Fibroblast of the aortic adventitia (primary cell): Measurements from ENCODE around the gene CAV1. TPM values are rescaled to one million over a fixed set of nuclear protein-coding genes. Genes with fewer than 3 reads are reported as not detected.

Experiments used
- DNase-seq: peaks from one replicate; pipeline ENCODE4 v3.0.0-alpha.2; 2010; ENCODE audit warnings: low read depth
- H3K4me3 ChIP-seq: 2 replicates; pipeline ENCODE4 v1.5.1; 2011; ENCODE audit warnings: low read depth, mild to moderate bottlenecking, control low read depth, low read length, moderate library complexity
- total RNA-seq: library from RNA; depleted of rRNA; stranded (reverse); fragments of >200 nt; gene quantifications from 2 replicates; pipeline ENCODE4 v1.2.3, GENCODE V29; 2012; ENCODE audit warnings: low replicate concordance
- TF ChIP-seq, protein P1 (sequence below): IDR thresholded peaks from 2 replicates; pipeline ENCODE4 v1.5.1; 2011; ENCODE audit warnings: mild to moderate bottlenecking, low read length, control low read depth, inconsistent platforms; ENCODE audit not compliant: insufficient read depth

The CAV1 gene
- total RNA-seq, 1 donor: 598 TPM

DNA sequence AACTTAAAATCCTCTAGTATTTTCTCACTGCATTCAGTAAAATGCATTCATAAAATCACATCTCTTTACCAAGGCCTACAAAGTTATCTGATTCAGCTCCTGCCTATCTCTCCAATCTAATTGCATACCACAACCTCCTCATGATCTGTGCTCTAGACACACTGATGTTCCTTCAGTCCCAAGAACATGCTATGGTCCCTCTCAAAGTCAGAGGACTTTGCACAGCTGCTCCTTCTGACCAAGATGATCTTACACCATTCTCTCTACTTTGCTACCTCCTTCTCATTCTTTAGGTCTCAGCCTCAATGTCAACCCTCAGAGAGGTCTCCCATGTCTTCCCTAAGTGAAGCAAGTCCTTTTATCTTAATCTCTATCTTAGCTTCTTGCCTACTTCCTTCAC lies 45.5 kb downstream of the CAV1 start:
- TF ChIP-seq, protein P1, sequence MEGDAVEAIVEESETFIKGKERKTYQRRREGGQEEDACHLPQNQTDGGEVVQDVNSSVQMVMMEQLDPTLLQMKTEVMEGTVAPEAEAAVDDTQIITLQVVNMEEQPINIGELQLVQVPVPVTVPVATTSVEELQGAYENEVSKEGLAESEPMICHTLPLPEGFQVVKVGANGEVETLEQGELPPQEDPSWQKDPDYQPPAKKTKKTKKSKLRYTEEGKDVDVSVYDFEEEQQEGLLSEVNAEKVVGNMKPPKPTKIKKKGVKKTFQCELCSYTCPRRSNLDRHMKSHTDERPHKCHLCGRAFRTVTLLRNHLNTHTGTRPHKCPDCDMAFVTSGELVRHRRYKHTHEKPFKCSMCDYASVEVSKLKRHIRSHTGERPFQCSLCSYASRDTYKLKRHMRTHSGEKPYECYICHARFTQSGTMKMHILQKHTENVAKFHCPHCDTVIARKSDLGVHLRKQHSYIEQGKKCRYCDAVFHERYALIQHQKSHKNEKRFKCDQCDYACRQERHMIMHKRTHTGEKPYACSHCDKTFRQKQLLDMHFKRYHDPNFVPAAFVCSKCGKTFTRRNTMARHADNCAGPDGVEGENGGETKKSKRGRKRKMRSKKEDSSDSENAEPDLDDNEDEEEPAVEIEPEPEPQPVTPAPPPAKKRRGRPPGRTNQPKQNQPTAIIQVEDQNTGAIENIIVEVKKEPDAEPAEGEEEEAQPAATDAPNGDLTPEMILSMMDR: no peak
- DNase-seq: no peak
- H3K4me3 ChIP-seq: no peak overlapping the region

DNA sequence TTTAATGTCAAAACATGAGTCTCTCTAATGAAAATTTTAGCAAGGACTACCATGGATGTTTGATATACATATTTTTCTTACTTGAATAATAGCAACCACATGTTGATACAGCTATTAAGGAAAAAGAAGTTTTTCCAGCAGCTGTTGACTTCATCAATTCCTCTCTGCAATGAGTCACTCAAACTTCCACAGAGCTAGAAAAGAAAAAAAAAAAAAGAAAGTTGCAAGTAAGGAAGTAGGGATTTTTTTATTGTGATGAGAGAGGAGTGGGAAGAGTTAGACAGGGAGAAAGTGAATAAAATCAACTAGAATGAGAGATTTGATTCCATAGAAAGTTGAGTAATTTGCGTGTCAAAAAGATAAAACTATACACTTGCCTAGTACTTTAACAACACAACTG lies 46.2 kb downstream of the CAV1 start:
- H3K4me3 ChIP-seq: no peak overlapping the region
- DNase-seq: peak; percentile 87
- TF ChIP-seq, protein P1: no peak

DNA sequence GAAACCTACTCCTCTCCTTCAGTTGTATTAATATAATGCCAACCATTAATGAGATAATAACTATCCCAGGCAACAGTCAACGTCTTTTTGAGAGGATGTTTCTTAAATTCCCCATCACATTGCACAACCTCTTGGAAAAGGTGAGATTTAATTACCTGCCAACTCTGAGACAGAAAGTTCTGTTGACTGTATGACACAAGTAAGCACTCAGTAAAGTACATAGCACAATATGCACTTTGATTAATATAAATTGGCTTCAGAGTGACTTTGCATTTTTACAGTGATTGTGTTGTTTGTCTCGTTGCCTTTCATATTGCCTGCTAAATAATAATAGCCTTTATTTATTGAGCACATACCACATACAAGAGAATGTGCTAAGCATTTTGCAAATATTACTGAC lies 46.7 kb downstream of the CAV1 start:
- H3K4me3 ChIP-seq: no peak overlapping the region
- DNase-seq: no peak
- TF ChIP-seq, protein P1: no peak

DNA sequence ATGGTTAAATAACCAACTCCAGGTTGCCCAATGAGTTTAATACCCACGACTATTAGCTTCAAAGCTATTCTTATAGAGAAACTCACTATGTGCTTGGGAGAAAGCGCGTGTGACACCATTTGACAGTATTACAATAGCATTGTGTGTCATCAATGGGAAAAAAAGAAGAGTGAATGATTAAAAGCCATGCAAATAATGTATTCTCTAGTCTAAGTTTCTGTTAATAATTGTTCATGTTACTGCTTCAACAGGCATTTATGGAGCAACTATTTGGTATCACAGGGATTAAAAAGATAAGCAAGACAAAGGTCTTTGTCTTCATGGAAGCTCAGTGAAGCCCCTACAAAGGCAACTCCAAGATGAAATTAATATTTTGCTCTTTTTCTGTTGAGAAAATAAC lies 47.2 kb downstream of the CAV1 start:
- H3K4me3 ChIP-seq: no peak overlapping the region
- DNase-seq: no peak
- TF ChIP-seq, protein P1: no peak

DNA sequence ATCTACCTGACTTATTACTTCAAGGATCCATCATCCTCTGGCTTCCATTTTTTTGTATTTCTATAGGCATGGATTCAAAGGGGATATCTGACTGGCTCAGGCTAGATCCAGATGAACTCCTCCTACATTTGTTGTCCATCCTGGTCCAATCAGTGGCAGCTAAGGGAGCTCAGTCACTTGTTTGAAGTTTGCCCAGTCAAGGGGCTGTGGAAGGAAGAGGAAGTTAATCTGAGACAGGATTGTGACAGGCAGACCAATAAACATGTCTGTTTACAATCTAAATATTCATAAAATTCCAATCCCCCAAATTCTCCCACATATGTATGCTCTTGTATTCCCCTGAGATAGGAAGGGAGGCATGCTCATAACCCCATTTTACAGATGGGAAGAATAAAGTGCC lies 48.7 kb downstream of the CAV1 start:
- no peak for DNase-seq
- TF ChIP-seq, protein P1: no peak
- H3K4me3 ChIP-seq: no peak overlapping the region

DNA sequence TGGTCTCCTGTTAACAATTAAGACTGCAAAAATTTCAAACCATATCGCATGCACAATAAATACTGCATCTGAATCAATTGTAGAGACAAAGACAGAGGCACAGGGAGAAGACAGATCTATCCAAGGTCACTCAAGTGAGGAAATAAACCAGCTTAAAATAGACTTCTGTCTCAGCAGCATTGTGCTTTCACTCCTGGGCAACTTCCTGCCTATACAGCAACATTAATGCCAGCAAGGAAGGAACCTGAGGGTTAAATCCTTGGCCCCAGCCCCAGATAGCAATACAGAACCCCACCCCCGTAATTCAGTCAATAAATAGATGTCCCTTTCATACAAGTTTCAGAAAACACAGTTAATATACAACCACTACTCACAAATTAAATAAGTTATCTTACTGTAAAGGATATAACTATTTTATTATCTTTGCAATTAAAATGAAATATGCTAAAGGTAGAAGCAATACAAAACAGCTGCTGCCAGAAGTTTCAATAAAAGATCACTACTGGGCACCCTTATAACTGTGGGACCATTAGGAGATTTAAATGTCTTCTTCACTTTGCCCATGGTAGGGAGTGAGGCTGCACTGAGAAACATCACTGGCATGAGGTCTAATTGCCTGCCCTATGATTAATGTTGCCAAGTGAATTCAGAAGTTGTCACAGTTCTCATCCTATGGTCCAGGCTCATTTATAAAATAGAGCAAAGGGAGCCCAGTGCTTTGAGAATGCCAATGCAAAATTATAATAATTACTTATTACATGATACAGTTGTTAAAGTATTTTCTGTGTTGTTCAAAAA lies 49.4 kb downstream of the CAV1 start:
- TF ChIP-seq, protein P1: no peak
- H3K4me3 ChIP-seq: no peak overlapping the region
- DNase-seq: no peak

DNA sequence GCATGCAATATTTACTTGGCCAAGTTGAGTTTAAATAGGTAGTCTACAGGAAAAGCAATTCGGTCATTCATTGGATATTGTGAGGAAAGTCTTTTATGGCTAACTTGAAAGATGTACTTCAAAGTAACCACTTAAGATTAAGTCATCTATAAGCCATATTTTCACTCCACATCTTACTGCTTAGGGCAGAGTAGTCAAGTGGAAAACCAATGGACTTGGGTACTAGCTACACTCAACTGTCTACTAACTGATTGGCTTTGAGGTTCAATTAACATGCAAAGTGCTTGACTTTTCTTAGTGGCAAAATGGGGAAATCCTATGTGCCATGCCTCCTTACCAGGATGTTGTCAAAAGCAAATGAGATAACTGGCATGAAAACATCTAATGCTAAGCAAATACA lies 51.0 kb downstream of the CAV1 start:
- no peak for DNase-seq
- no peak overlapping the region for H3K4me3 ChIP-seq
- TF ChIP-seq, protein P1: no peak
